D721Med (cell line): Measurements from ENCODE around the gene NT5C2.
"Not testable (repeated sequence)": the region's sequence is repeated elsewhere in the genome, so short reads cannot be mapped to it uniquely, and the experiment has no call there.

Experiments
- DNase-seq: peaks from one replicate; pipeline ENCODE4 v3.0.0; 2011; ENCODE audit warnings: low spot score; ENCODE audit not compliant: insufficient read length
- FAIRE-seq: peaks from 2 replicates; lab custom pipeline; 2011; peaks lifted over from hg19 to GRCh38; lab: Jason Lieb, UNC
- TF ChIP-seq, protein P1 (sequence below): IDR thresholded peaks from 2 replicates; pipeline ENCODE4 v1.5.1; 2012; ENCODE audit warnings: mild to moderate bottlenecking, control low read depth; ENCODE audit not compliant: insufficient read depth; ENCODE audit errors: missing control alignments

The NT5C2 gene

GRCh38 chr10:103168438-103168837, 24.6 kb downstream of the NT5C2 start:
- DNase-seq, result no peak
- no peak for FAIRE-seq
- TF ChIP-seq, protein P1, sequence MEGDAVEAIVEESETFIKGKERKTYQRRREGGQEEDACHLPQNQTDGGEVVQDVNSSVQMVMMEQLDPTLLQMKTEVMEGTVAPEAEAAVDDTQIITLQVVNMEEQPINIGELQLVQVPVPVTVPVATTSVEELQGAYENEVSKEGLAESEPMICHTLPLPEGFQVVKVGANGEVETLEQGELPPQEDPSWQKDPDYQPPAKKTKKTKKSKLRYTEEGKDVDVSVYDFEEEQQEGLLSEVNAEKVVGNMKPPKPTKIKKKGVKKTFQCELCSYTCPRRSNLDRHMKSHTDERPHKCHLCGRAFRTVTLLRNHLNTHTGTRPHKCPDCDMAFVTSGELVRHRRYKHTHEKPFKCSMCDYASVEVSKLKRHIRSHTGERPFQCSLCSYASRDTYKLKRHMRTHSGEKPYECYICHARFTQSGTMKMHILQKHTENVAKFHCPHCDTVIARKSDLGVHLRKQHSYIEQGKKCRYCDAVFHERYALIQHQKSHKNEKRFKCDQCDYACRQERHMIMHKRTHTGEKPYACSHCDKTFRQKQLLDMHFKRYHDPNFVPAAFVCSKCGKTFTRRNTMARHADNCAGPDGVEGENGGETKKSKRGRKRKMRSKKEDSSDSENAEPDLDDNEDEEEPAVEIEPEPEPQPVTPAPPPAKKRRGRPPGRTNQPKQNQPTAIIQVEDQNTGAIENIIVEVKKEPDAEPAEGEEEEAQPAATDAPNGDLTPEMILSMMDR, result no peak

DNA sequence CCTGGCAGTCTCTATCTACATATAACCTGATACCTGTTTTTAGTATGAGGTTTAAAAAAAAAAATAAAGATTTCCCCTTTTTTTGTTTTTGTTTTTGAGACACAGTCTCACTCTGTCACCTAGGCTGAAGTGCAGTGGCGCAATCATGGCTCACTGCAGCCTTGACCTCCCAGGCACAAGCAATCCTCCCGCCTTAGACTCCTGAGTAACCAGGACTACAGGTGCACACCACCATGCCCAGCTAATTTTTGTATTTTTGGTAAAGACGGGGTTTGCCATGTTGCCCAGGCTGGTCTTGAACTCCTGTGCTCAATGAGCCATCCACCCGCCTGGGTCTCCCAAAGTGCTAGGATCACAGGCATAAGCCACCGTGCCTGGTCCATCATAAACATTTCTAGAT, 25.5 kb downstream of the NT5C2 start:
- FAIRE-seq, DNase-seq: not testable (repeated sequence)

GRCh38 chr10:103166523-103166922, 26.5 kb downstream of the NT5C2 start:
- TF ChIP-seq, protein P1, result no peak
- FAIRE-seq (no peak), DNase-seq (no peak)

- FAIRE-seq, DNase-seq: not testable (repeated sequence)
Observed at GRCh38 chr10:103163766-103164403, 29.2 kb downstream of the NT5C2 start.

DNA sequence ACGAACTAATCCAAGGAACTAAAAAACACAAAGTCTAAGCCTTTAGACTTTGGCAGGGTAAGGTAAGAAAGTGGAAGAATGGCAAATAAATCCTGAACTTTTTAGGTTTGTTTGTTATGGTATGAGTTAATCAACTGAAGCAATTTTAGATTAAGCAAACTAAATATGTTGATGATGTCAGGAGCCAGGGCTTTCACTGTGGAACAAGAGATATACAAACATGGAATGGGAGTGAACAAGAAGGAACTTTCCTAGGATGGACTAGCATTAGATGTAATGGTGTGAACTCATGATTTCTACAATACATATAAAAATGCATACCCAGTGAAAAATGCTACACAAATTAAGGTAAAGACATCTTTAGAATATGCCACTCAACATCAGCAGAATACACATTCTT, 35.8 kb downstream of the NT5C2 start:
- FAIRE-seq (no peak), DNase-seq (no peak)
- TF ChIP-seq, protein P1, result no peak

GRCh38 chr10:103155471-103156085, 37.5 kb downstream of the NT5C2 start:
- FAIRE-seq, result no peak
- no peak for DNase-seq
- TF ChIP-seq, protein P1, result no peak

DNA sequence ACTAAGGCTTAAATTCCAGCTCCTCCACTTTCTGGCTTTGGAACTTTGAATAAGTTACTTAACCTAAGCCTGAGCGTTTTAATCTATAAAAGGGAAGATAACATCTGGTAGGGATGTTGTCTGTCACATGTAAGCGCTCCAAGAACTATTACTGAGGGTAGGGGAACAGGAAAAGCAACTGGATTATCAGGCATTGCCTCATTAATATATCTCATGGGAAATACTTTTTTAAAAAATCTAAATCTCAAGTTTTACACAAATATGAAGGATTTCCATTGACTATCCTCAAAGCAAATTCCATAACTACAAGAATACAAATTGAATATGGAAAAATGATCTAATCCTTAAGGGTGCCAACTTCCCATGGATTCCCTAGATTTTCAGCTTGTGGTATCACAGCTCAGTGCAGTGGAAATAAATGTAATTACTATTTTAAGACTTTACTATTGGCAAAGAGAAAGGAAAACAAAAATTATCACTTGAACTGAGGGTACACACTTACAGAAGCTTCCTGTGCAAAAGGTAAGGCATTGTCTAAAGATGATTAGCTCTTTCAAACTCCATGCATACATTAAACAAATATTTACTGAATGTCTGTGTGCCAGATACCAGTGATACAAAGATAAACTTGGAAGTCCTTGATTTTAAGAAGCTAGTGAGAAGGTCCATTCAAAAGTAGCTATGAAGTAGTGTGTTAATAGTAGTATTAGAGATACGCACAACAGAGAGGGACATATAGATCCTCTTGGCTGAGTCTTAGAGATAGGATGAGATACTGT, 38.4 kb downstream of the NT5C2 start:
- FAIRE-seq (peak; percentile 66), DNase-seq (no peak)
- TF ChIP-seq, protein P1, result no peak
